Activated CD8-positive, alpha-beta memory T cell treated with anti-CD3 and anti-CD28 coated beads, Interleukin-2, amount 50 U/mL, for 1 hour (primary cell): Measurements from ENCODE around the gene ROCK2.

Experiments used
- DNase-seq: peaks from one replicate; pipeline ENCODE4 v3.0.0-alpha.2; 2020; ENCODE audit errors: extremely low read depth

ROCK2 gene

GRCh38 chr2:11344342-11344955 lies at the start of gene ROCK2:
Gene ROCK2 (minus strand): TSS chr2:11344636. CDS start chr2:11344136, 500 bp downstream.
- no peak for DNase-seq

- no peak for DNase-seq
Observed at GRCh38 chr2:11393711-11394236, 49.3 kb upstream of the ROCK2 start.

- no peak for DNase-seq
Observed at GRCh38 chr2:11391942-11392266, 47.5 kb upstream of the ROCK2 start.

GRCh38 chr2:11390399-11390658 lies 45.9 kb upstream of the ROCK2 start:
- DNase-seq, result no peak

GRCh38 chr2:11389551-11390398 lies 45.3 kb upstream of the ROCK2 start:
- DNase-seq, result no peak

- DNase-seq, result no peak
Observed at GRCh38 chr2:11389052-11389420, 44.6 kb upstream of the ROCK2 start.

GRCh38 chr2:11388262-11389051 lies 44.0 kb upstream of the ROCK2 start:
- DNase-seq, result no peak

GRCh38 chr2:11387843-11388242 lies 43.4 kb upstream of the ROCK2 start:
- no peak for DNase-seq

GRCh38 chr2:11387100-11387390 lies 42.6 kb upstream of the ROCK2 start:
- no peak for DNase-seq

GRCh38 chr2:11385847-11386246 lies 41.4 kb upstream of the ROCK2 start:
- DNase-seq, result no peak

- no peak for DNase-seq
Observed at GRCh38 chr2:11385216-11385615, 40.8 kb upstream of the ROCK2 start.

GRCh38 chr2:11379558-11379957 lies 35.1 kb upstream of the ROCK2 start:
- DNase-seq, result no peak

GRCh38 chr2:11377928-11378545 lies 33.6 kb upstream of the ROCK2 start:
- no peak for DNase-seq

GRCh38 chr2:11376071-11376470 lies 31.6 kb upstream of the ROCK2 start:
- no peak for DNase-seq

- no peak for DNase-seq
Observed at GRCh38 chr2:11375689-11376027, 31.2 kb upstream of the ROCK2 start.

GRCh38 chr2:11375025-11375688 lies 30.7 kb upstream of the ROCK2 start:
- DNase-seq, result no peak

GRCh38 chr2:11373096-11373495 lies 28.7 kb upstream of the ROCK2 start:
- DNase-seq, result no peak

GRCh38 chr2:11371092-11371937 lies 26.9 kb upstream of the ROCK2 start:
- no peak for DNase-seq

- DNase-seq, result no peak
Observed at GRCh38 chr2:11370377-11371091, 26.1 kb upstream of the ROCK2 start.

GRCh38 chr2:11368059-11368572 lies 23.7 kb upstream of the ROCK2 start:
- no peak for DNase-seq
